Panc1 (cell line): ENCODE measurements around the gene IL17C.
"Not testable (repeated sequence)": the region's sequence is repeated elsewhere in the genome, so short reads cannot be mapped to it uniquely, and the experiment has no call there.

ENCODE experiments used
- TF ChIP-seq, protein P1 (sequence below): fragments of 450-650 bp; IDR thresholded peaks from 2 replicates; pipeline ENCODE4 v1.5.1; 2017; ENCODE audit warnings: mild to moderate bottlenecking
- TF ChIP-seq, protein P2 (sequence below), 2 experiments: IDR thresholded peaks; 2 replicates each; pipeline ENCODE4 v1.6.1; 2011 to 2012; ENCODE audit warnings: low read depth in 2 of 2, control low read depth in 1 of 2, low read length in 1 of 2, mild to moderate bottlenecking in 1 of 2, moderate library complexity in 1 of 2; ENCODE audit not compliant: insufficient read depth in 1 of 2

DNA sequence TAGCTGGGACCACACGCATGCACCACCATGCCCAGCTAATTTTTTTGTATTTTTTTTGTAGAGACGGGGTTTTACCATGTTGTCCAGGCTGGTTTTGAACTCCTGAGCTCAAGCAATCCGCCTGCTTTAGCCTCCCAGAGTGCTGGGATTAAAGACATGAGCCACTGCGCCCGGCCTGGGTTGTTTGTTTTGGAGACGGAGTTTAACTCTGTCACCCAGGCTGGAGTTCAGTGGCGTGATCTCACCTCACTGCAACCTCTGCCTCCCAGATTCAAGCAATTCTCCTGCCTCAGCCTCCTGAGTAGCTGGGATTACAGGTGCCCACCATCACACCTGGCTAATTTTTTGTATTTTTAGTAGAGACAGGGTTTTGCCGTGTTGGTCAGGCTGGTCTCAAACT, 28.9 kb upstream of the IL17C start:
- TF ChIP-seq, protein P1, sequence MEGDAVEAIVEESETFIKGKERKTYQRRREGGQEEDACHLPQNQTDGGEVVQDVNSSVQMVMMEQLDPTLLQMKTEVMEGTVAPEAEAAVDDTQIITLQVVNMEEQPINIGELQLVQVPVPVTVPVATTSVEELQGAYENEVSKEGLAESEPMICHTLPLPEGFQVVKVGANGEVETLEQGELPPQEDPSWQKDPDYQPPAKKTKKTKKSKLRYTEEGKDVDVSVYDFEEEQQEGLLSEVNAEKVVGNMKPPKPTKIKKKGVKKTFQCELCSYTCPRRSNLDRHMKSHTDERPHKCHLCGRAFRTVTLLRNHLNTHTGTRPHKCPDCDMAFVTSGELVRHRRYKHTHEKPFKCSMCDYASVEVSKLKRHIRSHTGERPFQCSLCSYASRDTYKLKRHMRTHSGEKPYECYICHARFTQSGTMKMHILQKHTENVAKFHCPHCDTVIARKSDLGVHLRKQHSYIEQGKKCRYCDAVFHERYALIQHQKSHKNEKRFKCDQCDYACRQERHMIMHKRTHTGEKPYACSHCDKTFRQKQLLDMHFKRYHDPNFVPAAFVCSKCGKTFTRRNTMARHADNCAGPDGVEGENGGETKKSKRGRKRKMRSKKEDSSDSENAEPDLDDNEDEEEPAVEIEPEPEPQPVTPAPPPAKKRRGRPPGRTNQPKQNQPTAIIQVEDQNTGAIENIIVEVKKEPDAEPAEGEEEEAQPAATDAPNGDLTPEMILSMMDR: not testable (repeated sequence)
- TF ChIP-seq, protein P2, sequence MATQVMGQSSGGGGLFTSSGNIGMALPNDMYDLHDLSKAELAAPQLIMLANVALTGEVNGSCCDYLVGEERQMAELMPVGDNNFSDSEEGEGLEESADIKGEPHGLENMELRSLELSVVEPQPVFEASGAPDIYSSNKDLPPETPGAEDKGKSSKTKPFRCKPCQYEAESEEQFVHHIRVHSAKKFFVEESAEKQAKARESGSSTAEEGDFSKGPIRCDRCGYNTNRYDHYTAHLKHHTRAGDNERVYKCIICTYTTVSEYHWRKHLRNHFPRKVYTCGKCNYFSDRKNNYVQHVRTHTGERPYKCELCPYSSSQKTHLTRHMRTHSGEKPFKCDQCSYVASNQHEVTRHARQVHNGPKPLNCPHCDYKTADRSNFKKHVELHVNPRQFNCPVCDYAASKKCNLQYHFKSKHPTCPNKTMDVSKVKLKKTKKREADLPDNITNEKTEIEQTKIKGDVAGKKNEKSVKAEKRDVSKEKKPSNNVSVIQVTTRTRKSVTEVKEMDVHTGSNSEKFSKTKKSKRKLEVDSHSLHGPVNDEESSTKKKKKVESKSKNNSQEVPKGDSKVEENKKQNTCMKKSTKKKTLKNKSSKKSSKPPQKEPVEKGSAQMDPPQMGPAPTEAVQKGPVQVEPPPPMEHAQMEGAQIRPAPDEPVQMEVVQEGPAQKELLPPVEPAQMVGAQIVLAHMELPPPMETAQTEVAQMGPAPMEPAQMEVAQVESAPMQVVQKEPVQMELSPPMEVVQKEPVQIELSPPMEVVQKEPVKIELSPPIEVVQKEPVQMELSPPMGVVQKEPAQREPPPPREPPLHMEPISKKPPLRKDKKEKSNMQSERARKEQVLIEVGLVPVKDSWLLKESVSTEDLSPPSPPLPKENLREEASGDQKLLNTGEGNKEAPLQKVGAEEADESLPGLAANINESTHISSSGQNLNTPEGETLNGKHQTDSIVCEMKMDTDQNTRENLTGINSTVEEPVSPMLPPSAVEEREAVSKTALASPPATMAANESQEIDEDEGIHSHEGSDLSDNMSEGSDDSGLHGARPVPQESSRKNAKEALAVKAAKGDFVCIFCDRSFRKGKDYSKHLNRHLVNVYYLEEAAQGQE (IDR thresholded peaks at IDR 0.05; ENCODE audit: insufficient read depth in 1 of 2, low read depth in 2 of 2, low read length in 1 of 2): not testable (repeated sequence)
